Measurements from ENCODE around the gene GTF2B.

The GTF2B gene

GRCh38 chr1:88911161-88911560 lies 19.8 kb upstream of the GTF2B start:
- Histone ChIP-seq H2AFZ (ENCODE audit: low read depth, low read length) (no peak overlapping the region), H4K20me1 (ENCODE audit: insufficient read depth, low read length) (no peaks in the 10 kb centered on the region), H3K9ac (ENCODE audit: low read length) (no peak overlapping the region), H3K79me2 (ENCODE audit: low read length) (no peaks in the 10 kb centered on the region), H3K4me3 (ENCODE audit: low read length) (no peak overlapping the region), H3K27ac (ENCODE audit: low read length) (no peak overlapping the region), H3K36me3 (replicated peaks; ENCODE audit: low read depth, low read length) (no peaks in the 10 kb centered on the region), H3K9me3 (ENCODE audit: insufficient read depth, low read length) (no peaks in the 10 kb centered on the region), H3K27me3 (ENCODE audit: low read depth, low read length) (no peaks in the 10 kb centered on the region), H3K4me2 (ENCODE audit: low read length) (no peak overlapping the region), H3K4me1 (ENCODE audit: low read length) (no peaks in the 10 kb centered on the region)
- no peak for TF ChIP-seq EZH2phosphoT487 (IDR thresholded peaks at IDR 0.05; ENCODE audit: low read depth)
- TF ChIP-seq, protein P1, sequence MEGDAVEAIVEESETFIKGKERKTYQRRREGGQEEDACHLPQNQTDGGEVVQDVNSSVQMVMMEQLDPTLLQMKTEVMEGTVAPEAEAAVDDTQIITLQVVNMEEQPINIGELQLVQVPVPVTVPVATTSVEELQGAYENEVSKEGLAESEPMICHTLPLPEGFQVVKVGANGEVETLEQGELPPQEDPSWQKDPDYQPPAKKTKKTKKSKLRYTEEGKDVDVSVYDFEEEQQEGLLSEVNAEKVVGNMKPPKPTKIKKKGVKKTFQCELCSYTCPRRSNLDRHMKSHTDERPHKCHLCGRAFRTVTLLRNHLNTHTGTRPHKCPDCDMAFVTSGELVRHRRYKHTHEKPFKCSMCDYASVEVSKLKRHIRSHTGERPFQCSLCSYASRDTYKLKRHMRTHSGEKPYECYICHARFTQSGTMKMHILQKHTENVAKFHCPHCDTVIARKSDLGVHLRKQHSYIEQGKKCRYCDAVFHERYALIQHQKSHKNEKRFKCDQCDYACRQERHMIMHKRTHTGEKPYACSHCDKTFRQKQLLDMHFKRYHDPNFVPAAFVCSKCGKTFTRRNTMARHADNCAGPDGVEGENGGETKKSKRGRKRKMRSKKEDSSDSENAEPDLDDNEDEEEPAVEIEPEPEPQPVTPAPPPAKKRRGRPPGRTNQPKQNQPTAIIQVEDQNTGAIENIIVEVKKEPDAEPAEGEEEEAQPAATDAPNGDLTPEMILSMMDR (IDR thresholded peaks at IDR 0.05; ENCODE audit: low read depth, low read length): no peak

GRCh38 chr1:88910401-88910800 lies 19.0 kb upstream of the GTF2B start:
- Histone ChIP-seq H3K4me2 (ENCODE audit: low read length) (no peak overlapping the region), H4K20me1 (ENCODE audit: insufficient read depth, low read length) (no peaks in the 10 kb centered on the region), H3K4me3 (ENCODE audit: low read length) (no peak overlapping the region)

GRCh38 chr1:88900883-88901282 lies 9.5 kb upstream of the GTF2B start:
- Histone ChIP-seq H3K4me2 (ENCODE audit: low read length) (no peak overlapping the region), H3K9me3 (ENCODE audit: insufficient read depth, low read length) (no peaks in the 10 kb centered on the region), H3K79me2 (ENCODE audit: low read length) (no peaks in the 10 kb centered on the region), H3K4me3 (ENCODE audit: low read length) (no peak overlapping the region), H4K20me1 (ENCODE audit: insufficient read depth, low read length) (no peaks in the 10 kb centered on the region), H3K27me3 (ENCODE audit: low read depth, low read length) (no peaks in the 10 kb centered on the region), H3K9ac (ENCODE audit: low read length) (no peak overlapping the region), H3K36me3 (replicated peaks; ENCODE audit: low read depth, low read length) (no peaks in the 10 kb centered on the region), H3K4me1 (ENCODE audit: low read length) (no peaks in the 10 kb centered on the region), H3K27ac (ENCODE audit: low read length) (no peak overlapping the region), H2AFZ (ENCODE audit: low read depth, low read length) (no peak overlapping the region)
- TF ChIP-seq EZH2phosphoT487 (IDR thresholded peaks at IDR 0.05; ENCODE audit: low read depth): no peak
- TF ChIP-seq, protein P1 (IDR thresholded peaks at IDR 0.05; ENCODE audit: low read depth, low read length): no peak

More at GRCh38 chr1:88910401-88910800, 19.0 kb upstream of the GTF2B start:
- no peaks in the 10 kb centered on the region for H3K36me3 ChIP-seq (replicated peaks; ENCODE audit: low read depth, low read length)
- no peak overlapping the region for H2AFZ ChIP-seq (ENCODE audit: low read depth, low read length)
- H3K4me1 ChIP-seq (ENCODE audit: low read length): no peaks in the 10 kb centered on the region
- no peaks in the 10 kb centered on the region for H3K27me3 ChIP-seq (ENCODE audit: low read depth, low read length)
- TF ChIP-seq, protein P1 (IDR thresholded peaks at IDR 0.05; ENCODE audit: low read depth, low read length): no peak
- no peak for TF ChIP-seq EZH2phosphoT487 (IDR thresholded peaks at IDR 0.05; ENCODE audit: low read depth)
- H3K79me2 ChIP-seq (ENCODE audit: low read length): no peaks in the 10 kb centered on the region
- no peak overlapping the region for H3K27ac ChIP-seq (ENCODE audit: low read length)
- no peak overlapping the region for H3K9ac ChIP-seq (ENCODE audit: low read length)
- H3K9me3 ChIP-seq (ENCODE audit: insufficient read depth, low read length): no peaks in the 10 kb centered on the region

- no peak overlapping the region for H3K27ac ChIP-seq (ENCODE audit: low read length)
- no peaks in the 10 kb centered on the region for H3K79me2 ChIP-seq (ENCODE audit: low read length)
- no peaks in the 10 kb centered on the region for H3K9me3 ChIP-seq (ENCODE audit: insufficient read depth, low read length)
- H3K36me3 ChIP-seq (replicated peaks; ENCODE audit: low read depth, low read length): no peaks in the 10 kb centered on the region
- no peak overlapping the region for H2AFZ ChIP-seq (ENCODE audit: low read depth, low read length)
- H3K9ac ChIP-seq (ENCODE audit: low read length): no peak overlapping the region
- H4K20me1 ChIP-seq (ENCODE audit: insufficient read depth, low read length): no peaks in the 10 kb centered on the region
- H3K4me2 ChIP-seq (ENCODE audit: low read length): no peak overlapping the region
- no peaks in the 10 kb centered on the region for H3K27me3 ChIP-seq (ENCODE audit: low read depth, low read length)
- no peak overlapping the region for H3K4me3 ChIP-seq (ENCODE audit: low read length)
- H3K4me1 ChIP-seq (ENCODE audit: low read length): peaks cover 2% of the 10 kb centered on the region
- TF ChIP-seq, protein P1 (IDR thresholded peaks at IDR 0.05; ENCODE audit: low read depth, low read length): no peak
- no peak for TF ChIP-seq EZH2phosphoT487 (IDR thresholded peaks at IDR 0.05; ENCODE audit: low read depth)
Measured at GRCh38 chr1:88897070-88897730, 5.8 kb upstream of the GTF2B start.

Measured in OCI-LY3 (cell line).